ENCODE data around the gene TXNRD1. TPM values are rescaled to one million over a fixed set of nuclear protein-coding genes. Genes with fewer than 3 reads are reported as not detected.

TXNRD1 gene
- total and polyA plus RNA-seq, 2 experiments from 2014 or later: 43.5 to 74.9 TPM

- no peaks in the 10 kb centered on the region for H3K9me3 ChIP-seq (ENCODE audit: low read depth)
- DNase-seq (ENCODE audit: low read depth in 1 of 2, low spot score in 1 of 2): no peak
- no peaks in the 10 kb centered on the region for H3K4me1 ChIP-seq (ENCODE audit: low read depth)
These were observed 17.2 kb downstream of the TXNRD1 start for GRCh38 chr12:104232609-104233280.

GRCh38 chr12:104234926-104235499 lies 19.4 kb downstream of the TXNRD1 start:
- no peaks in the 10 kb centered on the region for H3K9me3 ChIP-seq (ENCODE audit: low read depth)
- no peak for TF ChIP-seq CTCF (IDR thresholded peaks at IDR 0.05; ENCODE audit: low read depth, low read length)
- no peaks in the 10 kb centered on the region for H3K36me3 ChIP-seq
- H3K27me3 ChIP-seq: no peaks in the 10 kb centered on the region
- H3K4me1 ChIP-seq (ENCODE audit: low read depth): no peaks in the 10 kb centered on the region
- H3K27ac ChIP-seq: no peak overlapping the region
- no peak for DNase-seq (ENCODE audit: low read depth in 1 of 2, low spot score in 1 of 2)
- H3K4me3 ChIP-seq: no peak overlapping the region

More at GRCh38 chr12:104232609-104233280, 17.2 kb downstream of the TXNRD1 start:
- Histone ChIP-seq H3K36me3 (no peaks in the 10 kb centered on the region), H3K4me3 (no peak overlapping the region), H3K27ac (no peak overlapping the region), H3K27me3 (no peaks in the 10 kb centered on the region)
- TF ChIP-seq CTCF (IDR thresholded peaks at IDR 0.05; ENCODE audit: low read depth, low read length): no peak

GRCh38 chr12:104237930-104238329 lies 22.4 kb downstream of the TXNRD1 start:
- no peak for TF ChIP-seq CTCF (IDR thresholded peaks at IDR 0.05; ENCODE audit: low read depth, low read length)
- no peaks in the 10 kb centered on the region for H3K9me3 ChIP-seq (ENCODE audit: low read depth)

GRCh38 chr12:104242546-104243206 lies 27.1 kb downstream of the TXNRD1 start:
- H3K4me1 ChIP-seq (ENCODE audit: low read depth): no peaks in the 10 kb centered on the region

More at GRCh38 chr12:104237930-104238329, 22.4 kb downstream of the TXNRD1 start:
- no peak for DNase-seq (ENCODE audit: low read depth in 1 of 2, low spot score in 1 of 2)
- H3K4me3 ChIP-seq: no peak overlapping the region
- H3K27ac ChIP-seq: no peak overlapping the region
- no peaks in the 10 kb centered on the region for H3K4me1 ChIP-seq (ENCODE audit: low read depth)
- H3K27me3 ChIP-seq: no peaks in the 10 kb centered on the region
- no peaks in the 10 kb centered on the region for H3K36me3 ChIP-seq

GRCh38 chr12:104243551-104243950 lies 28.0 kb downstream of the TXNRD1 start:
- no peaks in the 10 kb centered on the region for H3K9me3 ChIP-seq (ENCODE audit: low read depth)
- no peak overlapping the region for H3K27ac ChIP-seq
- no peaks in the 10 kb centered on the region for H3K27me3 ChIP-seq
- H3K36me3 ChIP-seq: no peaks in the 10 kb centered on the region
- H3K4me1 ChIP-seq (ENCODE audit: low read depth): no peaks in the 10 kb centered on the region
- no peak for TF ChIP-seq CTCF (IDR thresholded peaks at IDR 0.05; ENCODE audit: low read depth, low read length)
- peak in 1 of 2 donors; percentile 12 for DNase-seq (ENCODE audit: low read depth in 1 of 2, low spot score in 1 of 2)
- no peak overlapping the region for H3K4me3 ChIP-seq

More at GRCh38 chr12:104242546-104243206, 27.1 kb downstream of the TXNRD1 start:
- Histone ChIP-seq H3K36me3 (no peaks in the 10 kb centered on the region), H3K4me3 (no peak overlapping the region), H3K27ac (no peak overlapping the region), H3K9me3 (ENCODE audit: low read depth) (no peaks in the 10 kb centered on the region), H3K27me3 (no peaks in the 10 kb centered on the region)
- TF ChIP-seq CTCF (IDR thresholded peaks at IDR 0.05; ENCODE audit: low read depth, low read length): no peak
- no peak for DNase-seq (ENCODE audit: low read depth in 1 of 2, low spot score in 1 of 2)

Measured in cardiac muscle cell (in vitro differentiated cells and primary cell).